ACC112 (cell line): ENCODE measurements around the gene TRAPPC14.

ENCODE experiments used
- H2AFZ ChIP-seq: fragments of 200-600 bp; sonication (generic); one replicate; pipeline ENCODE4 v1.6.0; 2017; ENCODE audit warnings: antibody characterized with exemption, low read length; ENCODE audit not compliant: unreplicated experiment
- H3K27ac ChIP-seq: fragments of 200-600 bp; sonication (generic); 2 replicates; pipeline ENCODE4 v1.5.1; 2014; ENCODE audit warnings: low read depth, mild to moderate bottlenecking, antibody characterized with exemption, low read length, moderate library complexity
- H3K27me3 ChIP-seq: fragments of 200-600 bp; sonication (generic); 2 replicates; pipeline ENCODE4 v1.6.1; 2014; ENCODE audit warnings: mild to moderate bottlenecking, antibody characterized with exemption, low read length, moderate library complexity, mixed read lengths; ENCODE audit not compliant: insufficient read depth
- H3K36me3 ChIP-seq: fragments of 200-600 bp; sonication (generic); 2 replicates; pipeline ENCODE4 v1.6.1; 2016; ENCODE audit warnings: mild to moderate bottlenecking, antibody characterized with exemption, low read length, moderate library complexity, mixed read lengths; ENCODE audit not compliant: insufficient read depth
- H3K4me1 ChIP-seq: fragments of 200-600 bp; sonication (generic); one replicate; pipeline ENCODE4 v1.6.1; 2016; ENCODE audit warnings: low read length, mixed read lengths; ENCODE audit not compliant: insufficient read depth, unreplicated experiment, control insufficient read depth
- H3K4me3 ChIP-seq: fragments of 200-600 bp; sonication (generic); 2 replicates; pipeline ENCODE4 v1.5.1; 2014; ENCODE audit warnings: mild to moderate bottlenecking, low read depth, low read length
- H3K79me2 ChIP-seq: fragments of 200-600 bp; sonication (generic); one replicate; pipeline ENCODE4 v1.6.0; 2016; ENCODE audit warnings: low read length; ENCODE audit not compliant: control insufficient read depth, unreplicated experiment, insufficient read depth

Gene TRAPPC14

GRCh38 chr7:100107125-100107737 is 51.3 kb downstream of the TRAPPC14 start:
- no peak overlapping the region for H2AFZ ChIP-seq
- no peaks in the 10 kb centered on the region for H3K27me3 ChIP-seq
- no peaks in the 10 kb centered on the region for H3K79me2 ChIP-seq
- H3K36me3 ChIP-seq: peaks cover 3% of the 10 kb centered on the region; the same call in 1 of the 2 replicates
- H3K27ac ChIP-seq: no peak overlapping the region
- H3K4me1 ChIP-seq: no peaks in the 10 kb centered on the region
- no peak overlapping the region for H3K4me3 ChIP-seq

DNA sequence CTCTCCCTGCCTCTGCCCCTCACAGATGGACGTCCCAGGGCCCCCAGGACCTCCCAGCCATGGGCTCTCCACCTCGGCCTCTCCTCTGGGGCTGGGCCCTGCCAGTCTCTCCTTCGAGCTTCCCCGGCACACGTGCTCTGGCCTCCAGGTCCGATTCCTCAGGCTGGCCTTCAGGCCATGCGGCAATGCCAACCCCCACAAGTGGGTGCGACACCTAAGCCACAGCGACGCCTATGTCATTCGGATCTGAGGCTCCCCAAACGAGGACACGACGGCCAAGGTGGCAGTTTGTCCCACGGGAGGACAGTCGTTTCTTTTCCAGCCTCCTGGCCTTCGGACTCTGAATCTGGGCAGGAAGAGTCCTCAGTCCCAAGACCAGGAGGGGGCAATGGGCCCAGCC is 51.9 kb downstream of the TRAPPC14 start:
- Histone ChIP-seq H3K36me3 (peaks cover 3% of the 10 kb centered on the region; the same call in 1 of the 2 replicates), H3K27ac (no peak overlapping the region), H3K79me2 (no peaks in the 10 kb centered on the region), H2AFZ (no peak overlapping the region), H3K4me3 (no peak overlapping the region), H3K4me1 (no peaks in the 10 kb centered on the region), H3K27me3 (no peaks in the 10 kb centered on the region)

GRCh38 chr7:100105534-100105933 is 53.0 kb downstream of the TRAPPC14 start:
- Histone ChIP-seq H3K79me2 (peaks cover 4% of the 10 kb centered on the region), H3K4me1 (no peaks in the 10 kb centered on the region), H3K27me3 (no peaks in the 10 kb centered on the region), H3K27ac (no peak overlapping the region), H2AFZ (no peak overlapping the region), H3K36me3 (no peaks in the 10 kb centered on the region), H3K4me3 (no peak overlapping the region)
